Measurements from ENCODE around the gene EI24. TPM values are rescaled to one million over a fixed set of nuclear protein-coding genes. Genes with fewer than 3 reads are reported as not detected.

EI24 gene
- total and polyA plus RNA-seq, 9 of the 15 experiments (the other 6 are each of a cell fraction or from before 2014, with no cell fraction given) = 50.4 to 260 (median 168) TPM

GRCh38 chr11:125621995-125622394, 52.7 kb downstream of the EI24 start:
- BruUV-seq (replicated peaks) = no TSS peak
- FAIRE-seq = no peak
- POLR2A ChIA-PET = interaction anchor here (0.8 to 2.3 kb wide), 5 partner anchors 11 to 168 kb away, joined by 3 to 5 read pairs (median 3); no protein-coding TSS in a partner anchor
- ATAC-seq = no peak
- DNase-seq (ENCODE audit: extremely low read depth in 1 of 4, low spot score in 3 of 4) = no peak
- Histone ChIP-seq H3K9me1 (ENCODE audit: control insufficient read depth, insufficient read depth, low read length) (no peaks in the 10 kb centered on the region), H3K36me3 (ENCODE audit: control insufficient read depth, insufficient read depth, low read length) (peaks cover 65% of the 10 kb centered on the region), H2AFZ (ENCODE audit: low read depth, low read length) (no peak overlapping the region), H3K9ac (ENCODE audit: insufficient read depth in 1 of 2, low read depth in 2 of 2, low read length in 2 of 2) (no peak overlapping the region), H3K4me2 (ENCODE audit: insufficient read depth, low read length) (no peak overlapping the region), H3K27me3 (ENCODE audit: control insufficient read depth in 2 of 2, insufficient read depth in 2 of 2, low read length in 2 of 2) (no peaks in the 10 kb centered on the region), H3K9me3 (replicated peaks; ENCODE audit: control insufficient read depth, insufficient read depth, low read depth, low read length) (no peaks in the 10 kb centered on the region), H3K27ac (ENCODE audit: extremely low read depth, low read depth, low read length) (no peak overlapping the region), H3K4me3 (no peak overlapping the region), H4K20me1 (replicated peaks; ENCODE audit: control insufficient read depth, insufficient read depth, low read length) (no peaks in the 10 kb centered on the region), H3K4me1 (replicated peaks in 1 of 2; ENCODE audit: control insufficient read depth in 2 of 2, insufficient read depth in 2 of 2, low read length in 2 of 2) (peaks cover 9 to 10% of the 10 kb centered on the region in 2 experiments), H3K79me2 (ENCODE audit: control insufficient read depth, insufficient read depth, low read length) (peaks cover 20% of the 10 kb centered on the region)
- in situ Hi-C loops (cut with MboI) = no loop called here
- 79% methylated on average over 2 of the region's 2 CpGs for WGBS (ENCODE audit: insufficient coverage, low coverage, missing lambda C conversion rate)
- intact Hi-C loops (cut with micrococcal nuclease) = no loop called here
- CTCF ChIA-PET (ENCODE audit: low intra/inter-chr PET ratio) = no interaction called here
- TF ChIP-seq MBD1 (CRISPR knock-in tag; IDR thresholded peaks at IDR 0.05) (no peak), POLR2AphosphoS5 (IDR thresholded peaks at IDR 0.05; ENCODE audit: control insufficient read depth, insufficient read depth, low read depth, low read length) (0 out of 2 replicates have a peak, but pooled peaks have one; percentile 22), TGIF2 (CRISPR knock-in tag; IDR thresholded peaks at IDR 0.05) (no peak), ZNF589 (CRISPR knock-in tag; IDR thresholded peaks at IDR 0.05; ENCODE audit: low read depth) (no peak), PHB (CRISPR knock-in tag; IDR thresholded peaks at IDR 0.05) (no peak), CEBPG (CRISPR knock-in tag; IDR thresholded peaks at IDR 0.05) (no peak), CEBPG (tag; conservative IDR thresholded peaks at IDR 0.05 in 1 of 2, IDR thresholded peaks at IDR 0.05 in 1 of 2) (peak in 1 of 2 experiments; percentile 33; a peak in 1 of 4 replicates), MXD1 (CRISPR knock-in tag; IDR thresholded peaks at IDR 0.05; ENCODE audit: borderline replicate concordance, poor library complexity, severe bottlenecking) (no peak), RAD51 (IDR thresholded peaks at IDR 0.05; ENCODE audit: borderline replicate concordance, low read depth) (no peak), ZBTB7A (IDR thresholded peaks at IDR 0.05; ENCODE audit: borderline replicate concordance, control insufficient read depth, low read depth, low read length) (no peak), JUN (IDR thresholded peaks at IDR 0.05; ENCODE audit: borderline replicate concordance, low read depth, low read length) (no peak), JUN (CRISPR knock-in tag; IDR thresholded peaks at IDR 0.05; ENCODE audit: borderline replicate concordance) (no peak), ZNF384 (IDR thresholded peaks at IDR 0.05; ENCODE audit: low read depth, low read length) (no peak), CEBPB (tag; IDR thresholded peaks at IDR 0.05) (peak; percentile 28; the same call in 1 of the 2 replicates), KAT8 (IDR thresholded peaks at IDR 0.05; ENCODE audit: low read depth) (no peak), IRF1 (CRISPR knock-in tag; IDR thresholded peaks at IDR 0.05; ENCODE audit: borderline replicate concordance) (no peak)
